Measurements from ENCODE around the gene TEN1. TPM values are rescaled to one million over a fixed set of nuclear protein-coding genes. Genes with fewer than 3 reads are reported as not detected.

The TEN1 gene
- total and polyA plus RNA-seq, 2 of the 13 experiments (the other 11 are each of a cell fraction or from before 2014, with no cell fraction given) = 18.0 to 21.3 TPM

- TF ChIP-seq IKZF4 (CRISPR knock-in tag; IDR thresholded peaks at IDR 0.05; ENCODE audit: borderline replicate concordance, low read depth, not compliant biosample characterization) (no peak), TEF (CRISPR knock-in tag; IDR thresholded peaks at IDR 0.05) (no peak), KLF13 (CRISPR knock-in tag; IDR thresholded peaks at IDR 0.05) (no peak), ZZZ3 (CRISPR knock-in tag; IDR thresholded peaks at IDR 0.05; ENCODE audit: borderline replicate concordance) (no peak), PRDM4 (CRISPR knock-in tag; IDR thresholded peaks at IDR 0.05; ENCODE audit: borderline replicate concordance) (no peak), SAFB2 (CRISPR knock-in tag; IDR thresholded peaks at IDR 0.05; ENCODE audit: borderline replicate concordance, low read depth) (no peak), ZNF660 (CRISPR knock-in tag; IDR thresholded peaks at IDR 0.05; ENCODE audit: borderline replicate concordance, low read depth) (no peak), NCOA2 (CRISPR knock-in tag; IDR thresholded peaks at IDR 0.05) (peak; percentile 39), ZNF253 (CRISPR knock-in tag; IDR thresholded peaks at IDR 0.05; ENCODE audit: borderline replicate concordance) (no peak), KAT7 (CRISPR knock-in tag; IDR thresholded peaks at IDR 0.05; ENCODE audit: borderline replicate concordance) (no peak), HNF4G (IDR thresholded peaks at IDR 0.05; ENCODE audit: borderline replicate concordance, low read depth, low read length) (peak; percentile 54; the same call in 1 of the 2 replicates), HNF4G (CRISPR knock-in tag; IDR thresholded peaks at IDR 0.05; ENCODE audit: borderline replicate concordance, low read depth) (no peak), SRSF1 (optimal IDR thresholded peaks at IDR 0.05; ENCODE audit: low read depth, low read length) (no peak), ZNF281 (CRISPR knock-in tag; IDR thresholded peaks at IDR 0.05; ENCODE audit: borderline replicate concordance) (no peak), NFATC3 (CRISPR knock-in tag; IDR thresholded peaks at IDR 0.05) (no peak), PBX2 (CRISPR knock-in tag; IDR thresholded peaks at IDR 0.05) (no peak), YEATS4 (CRISPR knock-in tag; IDR thresholded peaks at IDR 0.05; ENCODE audit: borderline replicate concordance) (peak; percentile 54), HNRNPUL1 (IDR thresholded peaks at IDR 0.05; ENCODE audit: low read depth, low read length) (no peak), ZNF230 (CRISPR knock-in tag; IDR thresholded peaks at IDR 0.05) (no peak), POLR2G (IDR thresholded peaks at IDR 0.05; ENCODE audit: low read depth, low read length) (no peak), ARHGAP35 (CRISPR knock-in tag; IDR thresholded peaks at IDR 0.05; ENCODE audit: borderline replicate concordance) (no peak), KLF9 (CRISPR knock-in tag; IDR thresholded peaks at IDR 0.05; ENCODE audit: low read depth) (no peak), SMAD1 (CRISPR knock-in tag; IDR thresholded peaks at IDR 0.05; ENCODE audit: borderline replicate concordance, low read depth) (no peak)
Observed at GRCh38 chr17:75976175-75976848, 2.7 kb upstream of the TEN1 start (continued).

Measured in HepG2 (cell line).